RWPE2 (cell line): ENCODE data around the gene PSMG3.
"Not testable (repeated sequence)": the region's sequence is repeated elsewhere in the genome, so short reads cannot be mapped to it uniquely, and the experiment has no call there.

Experiments
- ATAC-seq: fragments of 200-7000 bp; cut with Tn5 transposase; 3 replicates; pipeline ENCODE4 v1.9.1; 2021; ENCODE audit warnings: low read depth
- DNase-seq: peaks from one replicate; pipeline ENCODE4 v3.0.0-alpha.2; 2020; ENCODE audit warnings: low spot score
- H3K27ac ChIP-seq: fragments of 450-650 bp; 2 replicates; pipeline ENCODE4 v1.5.1; 2017; ENCODE audit warnings: mild to moderate bottlenecking; ENCODE audit not compliant: poor library complexity, severe bottlenecking
- H3K27me3 ChIP-seq: fragments of 250-450 bp; sonication (Bioruptor Pico); 2 replicates; pipeline ENCODE4 v1.5.1; 2021; ENCODE audit warnings: mild to moderate bottlenecking, moderate library complexity; ENCODE audit not compliant: insufficient read depth, poor library complexity, severe bottlenecking
- H3K36me3 ChIP-seq: fragments of 250-450 bp; sonication (Bioruptor Pico); 2 replicates; pipeline ENCODE4 v1.5.1; 2020; ENCODE audit warnings: low read depth, mild to moderate bottlenecking, moderate library complexity
- H3K4me1 ChIP-seq: fragments of 250-450 bp; sonication (Bioruptor Pico); 2 replicates; pipeline ENCODE4 v1.5.1; 2021; ENCODE audit warnings: mild to moderate bottlenecking, moderate library complexity; ENCODE audit not compliant: insufficient read depth, poor library complexity, severe bottlenecking
- H3K4me3 ChIP-seq: fragments of 250-450 bp; sonication (Bioruptor Pico); 2 replicates; pipeline ENCODE4 v1.5.1; 2021; ENCODE audit warnings: mild to moderate bottlenecking, moderate library complexity; ENCODE audit not compliant: severe bottlenecking
- H3K9me3 ChIP-seq: fragments of 250-450 bp; sonication (Bioruptor Pico); 2 replicates; pipeline ENCODE4 v1.5.1; 2021; ENCODE audit warnings: mild to moderate bottlenecking, moderate library complexity; ENCODE audit not compliant: severe bottlenecking
- CTCF ChIP-seq: fragments of 450-650 bp; IDR thresholded peaks from one replicate; pipeline ENCODE4 v1.5.1; 2017; ENCODE audit warnings: mild to moderate bottlenecking, moderate library complexity; ENCODE audit not compliant: poor library complexity, severe bottlenecking

The PSMG3 gene

DNA sequence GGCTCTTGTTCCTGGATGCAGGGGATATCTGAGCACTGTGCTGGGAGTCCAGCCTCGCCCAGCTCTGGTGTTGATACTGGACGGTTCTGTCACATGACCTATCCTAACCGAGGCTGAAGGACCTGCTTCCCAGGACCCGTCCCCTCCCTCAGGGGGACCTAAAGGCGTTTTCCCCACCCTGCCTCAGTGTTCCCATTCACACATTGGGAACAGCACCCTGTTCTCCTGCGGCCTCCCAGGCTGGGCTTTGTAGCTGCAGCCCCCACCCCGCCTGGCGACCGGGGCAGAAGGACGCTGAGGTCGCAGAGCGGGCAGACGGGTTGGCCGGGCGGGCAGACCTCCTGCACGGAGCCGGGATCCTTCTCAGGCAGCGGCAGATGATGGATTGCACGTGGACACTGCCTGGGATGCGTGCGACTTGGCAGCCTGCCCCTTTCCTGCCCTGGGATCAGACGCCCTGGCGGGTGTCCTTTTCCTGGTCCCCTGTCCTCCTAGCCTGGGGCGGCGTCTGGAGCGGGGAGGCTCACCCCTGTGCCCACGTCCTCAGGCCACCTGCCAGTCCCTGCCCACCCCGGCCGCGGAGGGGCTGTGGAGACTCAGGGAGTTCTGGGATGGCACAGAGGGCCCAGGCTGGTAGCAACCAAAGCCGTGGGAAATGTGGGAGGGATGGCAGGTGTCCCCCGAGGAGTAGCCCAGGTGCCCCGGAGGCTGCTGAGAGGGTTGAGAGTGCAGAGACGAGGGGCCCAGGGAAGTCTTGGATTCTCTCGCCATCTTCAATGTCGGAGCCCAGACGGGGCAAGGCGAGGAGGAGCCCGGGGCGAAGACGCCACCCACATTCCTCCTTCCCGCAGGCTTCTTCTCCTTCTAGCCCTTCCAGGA is 17.2 kb upstream of the PSMG3 start:
- Histone ChIP-seq H3K4me1 (no peaks in the 10 kb centered on the region), H3K27ac (no peak overlapping the region), H3K36me3 (no peaks in the 10 kb centered on the region), H3K9me3 (peaks cover 4% of the 10 kb centered on the region), H3K27me3 (peaks cover 41% of the 10 kb centered on the region), H3K4me3 (no peak overlapping the region)
- peak; percentile 15; the same call in 1 of the 3 replicates for ATAC-seq
- no peak for TF ChIP-seq CTCF
- DNase-seq = no peak

DNA sequence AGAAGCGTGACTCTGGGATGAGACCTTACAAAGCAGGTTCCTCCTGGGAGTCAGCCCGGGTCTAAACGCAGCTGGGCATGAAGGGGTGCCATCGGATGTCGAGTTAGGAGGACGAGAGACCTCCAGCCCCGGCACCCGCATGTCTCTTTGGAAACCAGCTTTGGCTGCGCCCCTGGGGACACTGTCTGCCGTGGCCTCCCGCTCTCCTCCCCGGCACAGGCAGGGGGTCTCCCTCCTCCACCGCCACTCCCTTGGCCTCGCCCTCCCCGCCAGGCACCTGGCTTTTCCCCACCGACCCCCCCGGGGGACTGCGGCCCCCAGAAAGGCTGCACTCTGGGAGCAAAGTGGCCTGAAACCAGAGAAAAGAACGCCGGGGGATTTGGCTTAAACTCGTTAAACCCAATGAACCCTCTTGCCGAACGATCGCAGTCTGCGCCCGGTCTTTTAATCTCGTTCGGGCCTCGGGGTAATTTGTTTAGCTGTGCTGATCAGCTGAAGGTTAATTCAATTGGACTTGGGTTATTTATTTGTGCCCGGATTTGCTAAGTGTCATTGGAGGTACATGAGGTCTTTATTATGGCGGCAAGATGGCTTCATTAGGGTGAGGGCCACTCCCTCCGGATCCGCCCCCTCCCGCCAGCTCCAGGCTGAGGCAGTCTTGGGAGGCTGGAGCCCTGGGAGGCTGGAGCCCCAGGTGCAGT is 16.4 kb upstream of the PSMG3 start:
- no peaks in the 10 kb centered on the region for H3K36me3 ChIP-seq
- TF ChIP-seq CTCF = no peak
- no peak for ATAC-seq
- H3K27me3 ChIP-seq = peaks cover 38% of the 10 kb centered on the region
- no peak overlapping the region for H3K27ac ChIP-seq
- no peak for DNase-seq
- H3K9me3 ChIP-seq = peaks cover 4% of the 10 kb centered on the region
- no peaks in the 10 kb centered on the region for H3K4me1 ChIP-seq
- no peak overlapping the region for H3K4me3 ChIP-seq

- no peak for ATAC-seq
- no peak for DNase-seq
- Histone ChIP-seq H3K4me1 (no peaks in the 10 kb centered on the region), H3K9me3 (peaks cover 4% of the 10 kb centered on the region), H3K27me3 (peaks cover 30% of the 10 kb centered on the region), H3K4me3 (no peak overlapping the region), H3K36me3 (no peaks in the 10 kb centered on the region), H3K27ac (no peak overlapping the region)
- no peak for TF ChIP-seq CTCF
Observed at GRCh38 chr7:1585142-1585981, 15.5 kb upstream of the PSMG3 start.

DNA sequence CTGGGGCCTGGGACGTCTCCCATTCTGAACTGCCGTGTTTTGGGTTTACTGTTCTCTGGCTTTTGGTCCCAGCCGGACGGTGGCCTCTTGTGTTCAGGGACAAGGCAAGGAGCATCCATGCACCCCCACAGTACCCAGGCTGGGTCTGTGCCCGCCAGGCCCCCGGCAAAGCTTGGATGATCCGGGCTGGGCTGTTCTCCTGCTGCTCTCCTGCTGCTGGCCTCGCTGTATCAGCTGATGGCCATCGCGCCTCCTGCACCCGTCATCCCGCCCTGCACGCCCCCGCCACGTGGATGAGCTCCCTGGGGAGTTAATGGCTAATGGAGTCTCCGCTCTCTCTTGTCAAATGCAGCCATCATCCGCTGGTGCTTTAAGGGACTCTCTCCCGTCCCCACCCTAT is 14.9 kb upstream of the PSMG3 start:
- H3K36me3 ChIP-seq = no peaks in the 10 kb centered on the region
- DNase-seq = no peak
- no peak overlapping the region for H3K27ac ChIP-seq
- no peak for TF ChIP-seq CTCF
- H3K4me1 ChIP-seq = no peaks in the 10 kb centered on the region
- peaks cover 27% of the 10 kb centered on the region for H3K27me3 ChIP-seq
- no peak overlapping the region for H3K4me3 ChIP-seq
- no peak for ATAC-seq
- peaks cover 4% of the 10 kb centered on the region for H3K9me3 ChIP-seq

DNA sequence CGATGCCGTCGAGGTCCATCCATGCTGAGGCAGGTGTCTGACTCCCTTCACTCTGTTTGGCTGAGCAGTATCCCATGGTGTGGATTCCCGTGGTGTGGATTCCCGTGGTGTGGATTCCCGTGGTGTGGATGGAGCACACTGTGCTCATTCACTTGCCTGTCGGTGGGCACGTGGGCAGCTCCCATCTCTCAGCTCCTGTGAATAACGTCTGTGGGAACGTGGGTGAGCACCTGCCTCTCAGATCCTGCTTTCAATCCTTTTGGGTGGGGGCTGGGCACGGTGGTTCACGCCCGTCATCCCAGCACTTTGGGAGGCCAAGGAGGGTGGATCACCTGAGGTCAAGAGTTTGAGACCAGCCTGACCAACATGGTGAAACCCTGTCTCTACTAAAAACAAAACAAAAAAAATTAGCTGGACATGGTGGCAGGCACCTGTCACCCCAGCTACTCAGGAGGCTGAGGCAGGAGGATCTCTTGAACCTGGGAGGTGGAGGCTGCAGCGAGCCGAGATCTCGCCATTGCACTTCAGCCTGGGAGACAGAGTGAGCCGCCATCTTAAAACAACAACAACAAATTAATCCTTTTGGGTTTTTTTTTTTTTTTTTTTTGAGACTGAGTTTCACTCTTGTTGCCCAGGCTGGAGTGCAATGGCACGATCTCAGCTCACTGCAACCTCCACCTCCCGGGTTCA is 13.6 kb upstream of the PSMG3 start:
- ATAC-seq, H3K4me1 ChIP-seq, H3K4me3 ChIP-seq, H3K36me3 ChIP-seq, DNase-seq, H3K9me3 ChIP-seq, H3K27ac ChIP-seq: not testable (repeated sequence)
- H3K27me3 ChIP-seq = peaks cover 27% of the 10 kb centered on the region
